ENCODE measurements around the gene WBP2.

WBP2 gene

DNA sequence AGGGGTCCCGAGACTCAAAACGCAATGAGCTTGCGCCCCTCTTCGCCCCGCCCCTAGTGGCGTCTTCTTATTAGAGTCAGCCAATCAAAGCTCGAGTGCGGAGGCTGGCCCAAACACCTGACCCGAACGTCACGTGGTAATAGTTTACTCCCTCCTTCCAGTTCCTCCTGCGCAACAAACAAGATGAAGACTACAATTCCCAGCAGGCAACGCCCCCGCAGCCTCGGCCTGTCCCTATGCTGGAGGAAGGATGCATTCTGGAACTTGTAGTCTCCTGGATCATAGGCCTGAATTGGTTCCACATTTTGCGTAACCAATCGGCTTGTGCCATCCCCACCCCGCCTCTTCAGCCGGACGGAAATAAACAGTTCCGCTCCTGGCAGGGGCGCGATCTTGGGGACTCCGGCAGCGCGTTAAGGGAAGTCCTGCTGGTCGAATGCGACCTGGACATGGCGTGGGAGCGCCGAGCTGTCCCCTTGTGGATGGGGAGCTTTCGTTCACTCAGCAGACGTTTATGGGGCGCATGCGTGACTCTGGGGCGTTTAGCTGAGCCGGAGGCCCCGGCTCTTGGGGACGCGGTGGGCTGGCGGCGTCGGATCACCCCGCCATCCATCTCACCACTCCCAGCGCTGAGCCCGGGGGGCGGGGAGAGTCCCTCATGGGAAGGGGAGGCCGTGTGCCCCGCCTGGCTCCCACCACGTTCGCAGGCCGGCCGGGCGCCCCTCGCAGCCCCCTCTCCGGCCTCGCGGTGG is at the start of gene WBP2:
TSS of gene WBP2 (minus strand) at position 26 of the 752 bp plus-strand sequence. CDS start 38 bp downstream, outside the sequence.
- peaks cover 8% of the 10 kb centered on the region for H3K4me1 ChIP-seq (ENCODE audit: control insufficient read depth, insufficient read depth, low read length)
- TF ChIP-seq ZBTB20 (tag by site-specific recombination; IDR thresholded peaks at IDR 0.05): peak; percentile 82
- no peak for TF ChIP-seq ZNF433 (tag by site-specific recombination; IDR thresholded peaks at IDR 0.05; ENCODE audit: low read depth)
- TF ChIP-seq, protein P1, sequence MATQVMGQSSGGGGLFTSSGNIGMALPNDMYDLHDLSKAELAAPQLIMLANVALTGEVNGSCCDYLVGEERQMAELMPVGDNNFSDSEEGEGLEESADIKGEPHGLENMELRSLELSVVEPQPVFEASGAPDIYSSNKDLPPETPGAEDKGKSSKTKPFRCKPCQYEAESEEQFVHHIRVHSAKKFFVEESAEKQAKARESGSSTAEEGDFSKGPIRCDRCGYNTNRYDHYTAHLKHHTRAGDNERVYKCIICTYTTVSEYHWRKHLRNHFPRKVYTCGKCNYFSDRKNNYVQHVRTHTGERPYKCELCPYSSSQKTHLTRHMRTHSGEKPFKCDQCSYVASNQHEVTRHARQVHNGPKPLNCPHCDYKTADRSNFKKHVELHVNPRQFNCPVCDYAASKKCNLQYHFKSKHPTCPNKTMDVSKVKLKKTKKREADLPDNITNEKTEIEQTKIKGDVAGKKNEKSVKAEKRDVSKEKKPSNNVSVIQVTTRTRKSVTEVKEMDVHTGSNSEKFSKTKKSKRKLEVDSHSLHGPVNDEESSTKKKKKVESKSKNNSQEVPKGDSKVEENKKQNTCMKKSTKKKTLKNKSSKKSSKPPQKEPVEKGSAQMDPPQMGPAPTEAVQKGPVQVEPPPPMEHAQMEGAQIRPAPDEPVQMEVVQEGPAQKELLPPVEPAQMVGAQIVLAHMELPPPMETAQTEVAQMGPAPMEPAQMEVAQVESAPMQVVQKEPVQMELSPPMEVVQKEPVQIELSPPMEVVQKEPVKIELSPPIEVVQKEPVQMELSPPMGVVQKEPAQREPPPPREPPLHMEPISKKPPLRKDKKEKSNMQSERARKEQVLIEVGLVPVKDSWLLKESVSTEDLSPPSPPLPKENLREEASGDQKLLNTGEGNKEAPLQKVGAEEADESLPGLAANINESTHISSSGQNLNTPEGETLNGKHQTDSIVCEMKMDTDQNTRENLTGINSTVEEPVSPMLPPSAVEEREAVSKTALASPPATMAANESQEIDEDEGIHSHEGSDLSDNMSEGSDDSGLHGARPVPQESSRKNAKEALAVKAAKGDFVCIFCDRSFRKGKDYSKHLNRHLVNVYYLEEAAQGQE (tag by site-specific recombination; IDR thresholded peaks at IDR 0.05): 0 out of 2 replicates have a peak, but pooled peaks have one; percentile 16
- no peak for TF ChIP-seq SETDB1 (IDR thresholded peaks at IDR 0.05; ENCODE audit: insufficient read length, low read length)
- peak; percentile 64 for TF ChIP-seq ZNF324 (tag by site-specific recombination; IDR thresholded peaks at IDR 0.05)
- 0 out of 2 replicates have a peak, but pooled peaks have one; percentile 55 for TF ChIP-seq ZSCAN30 (tag by site-specific recombination; IDR thresholded peaks at IDR 0.05)
- TF ChIP-seq, protein P2, sequence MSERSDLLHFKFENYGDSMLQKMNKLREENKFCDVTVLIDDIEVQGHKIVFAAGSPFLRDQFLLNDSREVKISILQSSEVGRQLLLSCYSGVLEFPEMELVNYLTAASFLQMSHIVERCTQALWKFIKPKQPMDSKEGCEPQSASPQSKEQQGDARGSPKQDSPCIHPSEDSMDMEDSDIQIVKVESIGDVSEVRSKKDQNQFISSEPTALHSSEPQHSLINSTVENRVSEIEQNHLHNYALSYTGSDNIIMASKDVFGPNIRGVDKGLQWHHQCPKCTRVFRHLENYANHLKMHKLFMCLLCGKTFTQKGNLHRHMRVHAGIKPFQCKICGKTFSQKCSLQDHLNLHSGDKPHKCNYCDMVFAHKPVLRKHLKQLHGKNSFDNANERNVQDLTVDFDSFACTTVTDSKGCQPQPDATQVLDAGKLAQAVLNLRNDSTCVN (tag by site-specific recombination; optimal IDR thresholded peaks at IDR 0.05): peak; percentile 67
- peak; percentile 75 for TF ChIP-seq ZNF335 (tag by site-specific recombination; conservative IDR thresholded peaks at IDR 0.05)
- TF ChIP-seq ZIC2 (tag by site-specific recombination; IDR thresholded peaks at IDR 0.05): peak; percentile 85
- peak; percentile 71 for TF ChIP-seq ZEB2 (tag by site-specific recombination; IDR thresholded peaks at IDR 0.05)
- TF ChIP-seq OVOL3 (tag by site-specific recombination; IDR thresholded peaks at IDR 0.05): no peak
- peak; percentile 81 for TF ChIP-seq ZFHX2 (tag by site-specific recombination; conservative IDR thresholded peaks at IDR 0.05)
- TF ChIP-seq ZNF132 (tag by site-specific recombination; IDR thresholded peaks at IDR 0.05; ENCODE audit: borderline replicate concordance): no peak
- no peak for TF ChIP-seq ZNF530 (tag by site-specific recombination; IDR thresholded peaks at IDR 0.05; ENCODE audit: low read depth)
- no peak for TF ChIP-seq ZNF292 (tag by site-specific recombination; IDR thresholded peaks at IDR 0.05; ENCODE audit: borderline replicate concordance, low read depth)
- TF ChIP-seq ZNF600 (tag by site-specific recombination; IDR thresholded peaks at IDR 0.05): no peak
- no peak; the same call in 1 of the 2 replicates for TF ChIP-seq ZFP37 (tag by site-specific recombination; IDR thresholded peaks at IDR 0.05)
- TF ChIP-seq, protein P3, sequence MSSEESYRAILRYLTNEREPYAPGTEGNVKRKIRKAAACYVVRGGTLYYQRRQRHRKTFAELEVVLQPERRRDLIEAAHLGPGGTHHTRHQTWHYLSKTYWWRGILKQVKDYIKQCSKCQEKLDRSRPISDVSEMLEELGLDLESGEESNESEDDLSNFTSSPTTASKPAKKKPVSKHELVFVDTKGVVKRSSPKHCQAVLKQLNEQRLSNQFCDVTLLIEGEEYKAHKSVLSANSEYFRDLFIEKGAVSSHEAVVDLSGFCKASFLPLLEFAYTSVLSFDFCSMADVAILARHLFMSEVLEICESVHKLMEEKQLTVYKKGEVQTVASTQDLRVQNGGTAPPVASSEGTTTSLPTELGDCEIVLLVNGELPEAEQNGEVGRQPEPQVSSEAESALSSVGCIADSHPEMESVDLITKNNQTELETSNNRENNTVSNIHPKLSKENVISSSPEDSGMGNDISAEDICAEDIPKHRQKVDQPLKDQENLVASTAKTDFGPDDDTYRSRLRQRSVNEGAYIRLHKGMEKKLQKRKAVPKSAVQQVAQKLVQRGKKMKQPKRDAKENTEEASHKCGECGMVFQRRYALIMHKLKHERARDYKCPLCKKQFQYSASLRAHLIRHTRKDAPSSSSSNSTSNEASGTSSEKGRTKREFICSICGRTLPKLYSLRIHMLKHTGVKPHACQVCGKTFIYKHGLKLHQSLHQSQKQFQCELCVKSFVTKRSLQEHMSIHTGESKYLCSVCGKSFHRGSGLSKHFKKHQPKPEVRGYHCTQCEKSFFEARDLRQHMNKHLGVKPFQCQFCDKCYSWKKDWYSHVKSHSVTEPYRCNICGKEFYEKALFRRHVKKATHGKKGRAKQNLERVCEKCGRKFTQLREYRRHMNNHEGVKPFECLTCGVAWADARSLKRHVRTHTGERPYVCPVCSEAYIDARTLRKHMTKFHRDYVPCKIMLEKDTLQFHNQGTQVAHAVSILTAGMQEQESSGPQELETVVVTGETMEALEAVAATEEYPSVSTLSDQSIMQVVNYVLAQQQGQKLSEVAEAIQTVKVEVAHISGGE (tag by site-specific recombination; conservative IDR thresholded peaks at IDR 0.05; ENCODE audit: low read depth): peak; percentile 88
- peak; percentile 99 for TF ChIP-seq ZNF76 (tag by site-specific recombination; IDR thresholded peaks at IDR 0.05; ENCODE audit: borderline replicate concordance, low read depth)
- 0 out of 2 replicates have a peak, but pooled peaks have one; percentile 9 for TF ChIP-seq ZNF223 (tag by site-specific recombination; IDR thresholded peaks at IDR 0.05)
- TF ChIP-seq, protein P4, sequence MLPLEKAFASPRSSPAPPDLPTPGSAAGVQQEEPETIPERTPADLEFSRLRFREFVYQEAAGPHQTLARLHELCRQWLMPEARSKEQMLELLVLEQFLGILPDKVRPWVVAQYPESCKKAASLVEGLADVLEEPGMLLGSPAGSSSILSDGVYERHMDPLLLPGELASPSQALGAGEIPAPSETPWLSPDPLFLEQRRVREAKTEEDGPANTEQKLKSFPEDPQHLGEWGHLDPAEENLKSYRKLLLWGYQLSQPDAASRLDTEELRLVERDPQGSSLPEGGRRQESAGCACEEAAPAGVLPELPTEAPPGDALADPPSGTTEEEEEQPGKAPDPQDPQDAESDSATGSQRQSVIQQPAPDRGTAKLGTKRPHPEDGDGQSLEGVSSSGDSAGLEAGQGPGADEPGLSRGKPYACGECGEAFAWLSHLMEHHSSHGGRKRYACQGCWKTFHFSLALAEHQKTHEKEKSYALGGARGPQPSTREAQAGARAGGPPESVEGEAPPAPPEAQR (tag by site-specific recombination; IDR thresholded peaks at IDR 0.05): 0 out of 2 replicates have a peak, but pooled peaks have one; percentile 42
- peak; percentile 49 for TF ChIP-seq KLF9 (tag by site-specific recombination; IDR thresholded peaks at IDR 0.05; ENCODE audit: low read depth)
- peak; percentile 42; the same call in 1 of the 2 replicates for TF ChIP-seq ZNF394 (tag by site-specific recombination; IDR thresholded peaks at IDR 0.05; ENCODE audit: borderline replicate concordance)
- peak; percentile 65 for TF ChIP-seq ZNF629 (tag by site-specific recombination; IDR thresholded peaks at IDR 0.05)
- TF ChIP-seq, protein P5, sequence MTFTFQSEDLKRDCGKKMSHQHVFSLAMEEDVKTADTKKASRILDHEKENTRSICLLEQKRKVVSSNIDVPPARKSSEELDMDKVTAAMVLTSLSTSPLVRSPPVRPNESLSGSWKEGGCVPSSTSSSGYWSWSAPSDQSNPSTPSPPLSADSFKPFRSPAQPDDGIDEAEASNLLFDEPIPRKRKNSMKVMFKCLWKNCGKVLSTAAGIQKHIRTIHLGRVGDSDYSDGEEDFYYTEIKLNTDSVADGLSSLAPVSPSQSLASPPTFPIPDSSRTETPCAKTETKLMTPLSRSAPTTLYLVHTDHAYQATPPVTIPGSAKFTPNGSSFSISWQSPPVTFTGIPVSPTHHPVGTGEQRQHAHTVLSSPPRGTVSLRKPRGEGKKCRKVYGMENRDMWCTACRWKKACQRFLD (tag by site-specific recombination; IDR thresholded peaks at IDR 0.05): no peak
- TF ChIP-seq GFI1B (tag by site-specific recombination; IDR thresholded peaks at IDR 0.05): no peak

More for the DNA sequence above, at the start of gene WBP2:
- Histone ChIP-seq H3K9me3 (ENCODE audit: control insufficient read depth, insufficient read depth, low read depth, low read length) (no peaks in the 10 kb centered on the region), H3K36me3 (ENCODE audit: control insufficient read depth in 2 of 2, insufficient read depth in 1 of 2, low read length in 2 of 2) (peaks cover 4 to 13% of the 10 kb centered on the region in 2 experiments), H3K4me3 (ENCODE audit: low read depth, low read length) (peak within 1 kb of the TSS; percentile 74), H3K27ac (ENCODE audit: extremely low read depth, low read depth, low read length) (peak within 1 kb of the TSS; percentile 88)
- POLR2A ChIA-PET: interaction anchor here (0.5 to 4.1 kb wide), 61 partner anchors 9 to 1559 kb away, joined by 3 to 34 read pairs (median 5); partner anchors contain the start of genes ACOX1, FBF1, GALK1 and MRPL38
- CTCF ChIA-PET: interaction anchor here (0.5 to 2.1 kb wide), 19 partner anchors 9 to 287 kb away, joined by 3 to 13 read pairs (median 4); partner anchors contain the start of genes MRPL38, TRIM47, TRIM65 and UNK

Measured in HEK293 (cell line).